ENCODE data around the gene SIRT2. TPM values are rescaled to one million over a fixed set of nuclear protein-coding genes. Genes with fewer than 3 reads are reported as not detected.
"Not testable (repeated sequence)": the region's sequence is repeated elsewhere in the genome, so short reads cannot be mapped to it uniquely, and the experiment has no call there.

The SIRT2 gene
- total RNA-seq, 2 experiments from 2014 or later: 25.5 to 32.1 TPM

GRCh38 chr19:38889803-38890202, 9.6 kb downstream of the SIRT2 start:
- Histone ChIP-seq H3K4me3 (ENCODE audit: low read depth, low read length, poor library complexity, severe bottlenecking) (no peak overlapping the region), H4K20me1 (ENCODE audit: insufficient read depth, low read length) (no peaks in the 10 kb centered on the region), H3K4me1 (ENCODE audit: insufficient read depth, low read length, poor library complexity, severe bottlenecking) (no peaks in the 10 kb centered on the region), H3K36me3 (ENCODE audit: insufficient read depth, low read length) (peaks cover 4% of the 10 kb centered on the region; the same call in 1 of the 2 replicates), H3K27ac (ENCODE audit: low read depth, low read length, poor library complexity, severe bottlenecking) (no peak overlapping the region), H3K9me2 (ENCODE audit: insufficient read depth, low read length) (no peaks in the 10 kb centered on the region), H3K4me2 (ENCODE audit: low read length) (no peak overlapping the region), H2AFZ (ENCODE audit: low read length) (no peak overlapping the region), H3K9me3 (ENCODE audit: low read length) (no peaks in the 10 kb centered on the region), H3K79me2 (ENCODE audit: insufficient read depth, low read depth, low read length) (no peaks in the 10 kb centered on the region)
- TF ChIP-seq CTCF (conservative IDR thresholded peaks at IDR 0.05; ENCODE audit: low read length): no peak
- POLR2A ChIA-PET: no interaction called here
- CTCF ChIA-PET (ENCODE audit: unreplicated experiment): no interaction called here
- BruUV-seq (replicated peaks): no TSS peak
- intact Hi-C loops (cut with micrococcal nuclease; ENCODE audit: unreplicated experiment): loop anchor here (5.0 kb wide), 2 partner anchors 38 to 123 kb away; no protein-coding TSS in a partner anchor
- DNase-seq (ENCODE audit: low spot score): no peak

GRCh38 chr19:38888876-38889275, 10.5 kb downstream of the SIRT2 start:
- Histone ChIP-seq H3K4me3 (ENCODE audit: low read depth, low read length, poor library complexity, severe bottlenecking) (no peak overlapping the region), H2AFZ (ENCODE audit: low read length) (no peak overlapping the region), H3K9me3 (ENCODE audit: low read length) (no peaks in the 10 kb centered on the region), H4K20me1 (ENCODE audit: insufficient read depth, low read length) (no peaks in the 10 kb centered on the region), H3K36me3 (ENCODE audit: insufficient read depth, low read length) (peaks cover 4% of the 10 kb centered on the region; the same call in 1 of the 2 replicates), H3K27ac (ENCODE audit: low read depth, low read length, poor library complexity, severe bottlenecking) (no peak overlapping the region), H3K9me2 (ENCODE audit: insufficient read depth, low read length) (no peaks in the 10 kb centered on the region), H3K79me2 (ENCODE audit: insufficient read depth, low read depth, low read length) (no peaks in the 10 kb centered on the region), H3K4me2 (ENCODE audit: low read length) (no peak overlapping the region), H3K4me1 (ENCODE audit: insufficient read depth, low read length, poor library complexity, severe bottlenecking) (no peaks in the 10 kb centered on the region)
- BruUV-seq (replicated peaks): no TSS peak
- CTCF ChIA-PET (ENCODE audit: unreplicated experiment): no interaction called here
- intact Hi-C loops (cut with micrococcal nuclease; ENCODE audit: unreplicated experiment): loop anchor here (5.0 kb wide), 2 partner anchors 37 to 122 kb away; no protein-coding TSS in a partner anchor
- POLR2A ChIA-PET: no interaction called here
- TF ChIP-seq EZH2phosphoT487 (IDR thresholded peaks at IDR 0.05; ENCODE audit: borderline replicate concordance, low read depth, low read length) (no peak), CTCF (conservative IDR thresholded peaks at IDR 0.05; ENCODE audit: low read length) (no peak)
- no peak for DNase-seq (ENCODE audit: low spot score)

- H3K36me3 ChIP-seq (ENCODE audit: insufficient read depth, low read length); H3K9me3 ChIP-seq (ENCODE audit: low read length); H3K4me1 ChIP-seq (ENCODE audit: insufficient read depth, low read length, poor library complexity, severe bottlenecking); H3K79me2 ChIP-seq (ENCODE audit: insufficient read depth, low read depth, low read length); CTCF ChIA-PET (ENCODE audit: unreplicated experiment); H3K9me2 ChIP-seq (ENCODE audit: insufficient read depth, low read length); DNase-seq (ENCODE audit: low spot score); H3K4me3 ChIP-seq (ENCODE audit: low read depth, low read length, poor library complexity, severe bottlenecking); H3K4me2 ChIP-seq (ENCODE audit: low read length); H3K27ac ChIP-seq (ENCODE audit: low read depth, low read length, poor library complexity, severe bottlenecking); H4K20me1 ChIP-seq (ENCODE audit: insufficient read depth, low read length); H2AFZ ChIP-seq (ENCODE audit: low read length); BruUV-seq (replicated peaks): not testable (repeated sequence)
- POLR2A ChIA-PET: interaction anchor here (0.7 kb wide), 1 partner anchor 9 kb away, joined by 4 read pairs; no protein-coding TSS in a partner anchor
- intact Hi-C loops (cut with micrococcal nuclease; ENCODE audit: unreplicated experiment): loop anchor here (5.0 kb wide), 2 partner anchors 32 to 117 kb away; no protein-coding TSS in a partner anchor
Observed at GRCh38 chr19:38884691-38885090, 14.7 kb downstream of the SIRT2 start.
